AG20443 (cell line): Measurements from ENCODE around the gene PLD1.
"Not testable (repeated sequence)": the region's sequence is repeated elsewhere in the genome, so short reads cannot be mapped to it uniquely, and the experiment has no call there.

Experiments
- DNase-seq: peaks from one replicate; pipeline ENCODE4 v3.0.0; 2012; ENCODE audit warnings: low spot score, mixed read lengths

PLD1 gene

GRCh38 chr3:171564748-171565480 lies 245.4 kb downstream of the PLD1 start:
- DNase-seq, result no peak

- DNase-seq, result no peak
Measured at GRCh38 chr3:171563298-171563697, 247.0 kb downstream of the PLD1 start.

GRCh38 chr3:171562459-171562858 lies 247.8 kb downstream of the PLD1 start:
- not testable (repeated sequence) for DNase-seq

- DNase-seq, result no peak
Measured at GRCh38 chr3:171561596-171562323, 248.5 kb downstream of the PLD1 start.

GRCh38 chr3:171559586-171559985 lies 250.7 kb downstream of the PLD1 start:
- DNase-seq, result no peak

- no peak for DNase-seq
Measured at GRCh38 chr3:171558188-171558696, 252.0 kb downstream of the PLD1 start.

GRCh38 chr3:171557173-171557572 lies 253.1 kb downstream of the PLD1 start:
- DNase-seq, result no peak

- no peak for DNase-seq
Measured at GRCh38 chr3:171556574-171557145, 253.6 kb downstream of the PLD1 start.

GRCh38 chr3:171556148-171556547 lies 254.1 kb downstream of the PLD1 start:
- DNase-seq, result no peak

- DNase-seq, result no peak
Measured at GRCh38 chr3:171553086-171553485, 257.2 kb downstream of the PLD1 start.

GRCh38 chr3:171552531-171552930 lies 257.8 kb downstream of the PLD1 start:
- DNase-seq, result no peak

- DNase-seq, result no peak
Measured at GRCh38 chr3:171551296-171551695, 259.0 kb downstream of the PLD1 start.
